K562 (cell line): ENCODE measurements around the gene RBMS1. TPM values are rescaled to one million over a fixed set of nuclear protein-coding genes. Genes with fewer than 3 reads are reported as not detected.

ENCODE experiments used
- ATAC-seq: fragments of 200-7000 bp; cut with Tn5 transposase; 3 replicates; pipeline ENCODE4 v1.9.1; 2020; ENCODE audit warnings: moderate library complexity
- BruUV-seq: library from RNA; stranded (reverse); fragments of 400-500 nt; replicated peaks from 2 replicates; lab custom pipeline; 2021; lab: Mats Ljungman, UMichigan
- CTCF ChIA-PET: fragments of 300-600 bp; formaldehyde crosslinking; extraction: SDS; loops from one replicate; lab custom pipeline; 2021; ENCODE audit warnings: low intra/inter-chr PET ratio; lab: Yijun Ruan, JAX
- POLR2A ChIA-PET: fragments of 300-600, 350-650 bp; sonication (Branson Sonifier 250); formaldehyde crosslinking; extraction: SDS; loops from one replicate; lab custom pipeline; 2021; ENCODE audit warnings: antibody characterized with exemption, inconsistent platforms; lab: Yijun Ruan, JAX
- DNase-seq, 4 experiments: peaks; one replicate each; pipeline versions ENCODE4 v3.0.0 to v3.0.0-alpha.2; 2011 to 2018; ENCODE audit warnings: low spot score in 3 of 4, mixed read lengths in 3 of 4; ENCODE audit errors: extremely low read depth in 1 of 4
- FAIRE-seq: peaks from 2 replicates; lab custom pipeline; 2011; peaks lifted over from hg19 to GRCh38; lab: Jason Lieb, UNC
- H2AFZ ChIP-seq: 2 replicates; pipeline ENCODE4 v1.6.0; 2011; ENCODE audit warnings: low read depth, low read length, control low read depth, inconsistent platforms
- H3K27ac ChIP-seq: fragments of 200-600 bp; 3 replicates; pipeline ENCODE4 v1.8.0; 2011; ENCODE audit warnings: low read depth, mild to moderate bottlenecking, control low read depth, inconsistent platforms, low read length, moderate library complexity, mixed read lengths; ENCODE audit errors: extremely low read depth
- H3K27me3 ChIP-seq, 2 experiments: fragments of 300-600 bp in 1 of 2; 2 replicates in 1 of 2; 3 replicates in 1 of 2; pipeline versions ENCODE4 v1.6.0 to v1.8.0; 2011; ENCODE audit warnings: inconsistent platforms in 2 of 2, low read length in 2 of 2, mild to moderate bottlenecking in 1 of 2, mixed read lengths in 1 of 2, moderate library complexity in 1 of 2; ENCODE audit not compliant: control insufficient read depth in 2 of 2, insufficient read depth in 2 of 2
- H3K36me3 ChIP-seq: fragments of 300-600 bp; 3 replicates; pipeline ENCODE4 v1.8.0; 2011; ENCODE audit warnings: mild to moderate bottlenecking, low read length, inconsistent platforms; ENCODE audit not compliant: control insufficient read depth, insufficient read depth
- H3K4me1 ChIP-seq, 2 experiments: fragments of 200-600 bp in 1 of 2; replicated peaks in 1 of 2; 2 replicates in 1 of 2; 3 replicates in 1 of 2; pipeline versions ENCODE4 v1.5.1 to v1.8.0; 2011; ENCODE audit warnings: inconsistent platforms in 2 of 2, low read length in 2 of 2, mild to moderate bottlenecking in 1 of 2, mixed read lengths in 1 of 2, moderate library complexity in 1 of 2; ENCODE audit not compliant: control insufficient read depth in 2 of 2, insufficient read depth in 2 of 2
- H3K4me2 ChIP-seq: 2 replicates; pipeline ENCODE4 v1.6.1; 2011; ENCODE audit warnings: low read length, control low read depth, inconsistent platforms, mixed read lengths; ENCODE audit not compliant: insufficient read depth
- H3K4me3 ChIP-seq: fragments of 200-600 bp; sonication (generic), shearing (Covaris generic); 2 replicates; pipeline ENCODE4 v1.5.1; 2016; ENCODE audit warnings: control low read depth, inconsistent platforms
- H3K79me2 ChIP-seq: fragments of 200-600 bp; 3 replicates; pipeline ENCODE4 v1.8.0; 2011; ENCODE audit warnings: low read length, inconsistent platforms; ENCODE audit not compliant: control insufficient read depth, insufficient read depth
- H3K9ac ChIP-seq, 2 experiments: 2 replicates each; pipeline versions ENCODE4 v1.6.0 to v1.6.1; 2011; ENCODE audit warnings: low read depth in 2 of 2, low read length in 2 of 2, control low read depth in 1 of 2, inconsistent platforms in 1 of 2, mild to moderate bottlenecking in 1 of 2, mixed read lengths in 1 of 2; ENCODE audit not compliant: insufficient read depth in 1 of 2
- H3K9me1 ChIP-seq: one replicate; pipeline ENCODE4 v1.6.0; 2011; ENCODE audit warnings: inconsistent platforms, mild to moderate bottlenecking, low read length, moderate library complexity; ENCODE audit not compliant: control insufficient read depth, insufficient read depth
- H3K9me3 ChIP-seq: replicated peaks from 2 replicates; pipeline ENCODE4 v1.5.1; 2011; ENCODE audit warnings: low read depth, low read length, inconsistent platforms; ENCODE audit not compliant: control insufficient read depth, insufficient read depth
- H4K20me1 ChIP-seq: replicated peaks from 2 replicates; pipeline ENCODE4 v1.6.1; 2011; ENCODE audit warnings: low read length, inconsistent platforms, mixed read lengths; ENCODE audit not compliant: control insufficient read depth, insufficient read depth
- DPF2 ChIP-seq: fragments of 450-650 bp; IDR thresholded peaks from 2 replicates; pipeline ENCODE4 v1.6.1; 2016
- EGR1 ChIP-seq: fragments of 450-650 bp; conservative IDR thresholded peaks from 2 replicates; pipeline ENCODE4 v1.6.1; 2017; ENCODE audit warnings: mild to moderate bottlenecking
- FOXP1 ChIP-seq: sonication (generic); formaldehyde crosslinking; IDR thresholded peaks from 2 replicates; pipeline ENCODE4 v1.8.0; 2022; ENCODE audit warnings: mild to moderate bottlenecking, missing genetic modification reagents
- HMG20A ChIP-seq: fragments of 450-650 bp; formaldehyde crosslinking; conservative IDR thresholded peaks from 2 replicates; pipeline ENCODE4 v1.4.0; 2020; ENCODE audit warnings: mild to moderate bottlenecking, mixed read lengths
- KDM1A ChIP-seq, 2 experiments: fragments of 450-650 bp; IDR thresholded peaks; 2 replicates each; pipeline ENCODE4 v1.6.1; 2016; ENCODE audit warnings: mild to moderate bottlenecking in 2 of 2
- SIRT6 ChIP-seq: IDR thresholded peaks from one replicate; pipeline ENCODE4 v1.6.1; 2012; ENCODE audit warnings: low read depth, mild to moderate bottlenecking, control low read depth, inconsistent platforms, low read length, moderate library complexity
- SP1 ChIP-seq: sonication (generic); formaldehyde crosslinking; IDR thresholded peaks from 2 replicates; pipeline ENCODE4 v1.8.1; 2022; ENCODE audit warnings: mild to moderate bottlenecking, missing genetic modification reagents
- SRSF7 ChIP-seq: fragments of 200-400 bp; formaldehyde crosslinking; optimal IDR thresholded peaks from 2 replicates; pipeline ENCODE3; 2017; ENCODE audit warnings: mild to moderate bottlenecking, low read depth, low read length
- ZBTB1 ChIP-seq: sonication (generic); formaldehyde crosslinking; IDR thresholded peaks from 2 replicates; pipeline ENCODE4 v1.8.1; 2023; ENCODE audit warnings: missing genetic modification reagents, low read depth, mild to moderate bottlenecking, borderline replicate concordance
- ZBTB49 ChIP-seq: sonication (generic); formaldehyde crosslinking; IDR thresholded peaks from 2 replicates; pipeline ENCODE4 v1.8.0; 2022; ENCODE audit warnings: missing genetic modification reagents, mild to moderate bottlenecking, borderline replicate concordance
- ZSCAN32 ChIP-seq: fragments of 450-650 bp; formaldehyde crosslinking; IDR thresholded peaks from 2 replicates; pipeline ENCODE4 v1.4.0; 2020; ENCODE audit warnings: mild to moderate bottlenecking, moderate library complexity
- WGBS: fragments of 100-300 bp; shearing (Covaris generic); methylation state at CpG from one replicate; pipeline ENCODE4 v1.1.6; 2016; ENCODE audit warnings: low coverage, mixed read lengths; ENCODE audit not compliant: insufficient coverage; ENCODE audit errors: missing lambda C conversion rate; 5-methylcytosine and 5-hydroxymethylcytosine counted together
- in situ Hi-C: fragments of 300-500 bp; cut with MboI; formaldehyde crosslinking; loops from 4 replicates; pipeline ENCODE4 v1.15.0; 2018; ENCODE audit warnings: inconsistent platforms, mixed read lengths
- intact Hi-C: fragments of 100-400 bp; cut with micrococcal nuclease; formaldehyde crosslinking; loops from 2 replicates; pipeline ENCODE4 v1.14.2; 2022
- polyA plus RNA-seq, 8 experiments: library from polyadenylated mRNA; depleted of rRNA in 4 of 8; stranded (reverse) in 5 of 8; unstranded in 3 of 8; fragments of >200 nt; fragmentation: Nextera tagmentation in 2 of 8; fragmentation: Illumina TruSeq in 1 of 8; extraction: Ambion mirVana in 2 of 8; extraction: Trizol in 1 of 8; gene quantifications; 2 replicates each; pipeline versions ENCODE4 v1.2.1 to v1.2.3, GENCODE V29; 2011 to 2014; ENCODE audit warnings: inconsistent platforms in 1 of 8, missing spikeins in 1 of 8
- total RNA-seq, 7 experiments: library from RNA; depleted of rRNA in 6 of 7; stranded (reverse); fragments of >200 nt in 6 of 7; fragmentation: Illumina TruSeq in 2 of 7; extraction: Trizol in 2 of 7; gene quantifications; 2 replicates each; pipeline versions ENCODE4 v1.2.1 to v1.2.3, GENCODE V29; 2011 to 2021; ENCODE audit warnings: low replicate concordance in 1 of 7
- TF ChIP-seq, protein P1 (sequence below): fragments of 250-450 bp; sonication (Bioruptor Pico); IDR thresholded peaks from 2 replicates; pipeline ENCODE4 v1.8.0; 2021; ENCODE audit warnings: borderline replicate concordance, mild to moderate bottlenecking, moderate library complexity; ENCODE audit not compliant: poor library complexity, severe bottlenecking

RBMS1 gene
- total and polyA plus RNA-seq, 9 of the 15 experiments (the other 6 are each of a cell fraction or from before 2014, with no cell fraction given) = 0.04 to 0.31 (median 0.09) TPM; not detected in 6

GRCh38 chr2:160469164-160469563 is 24.4 kb downstream of the RBMS1 start:
- intact Hi-C loops = no loop called here
- FAIRE-seq (no peak), DNase-seq (no peak), ATAC-seq (no peak)
- H3K9ac ChIP-seq = no peak overlapping the region
- under 1% methylated on average over 6 of the region's 6 CpGs for WGBS
- H3K4me2 ChIP-seq = no peak overlapping the region
- no peaks in the 10 kb centered on the region; the same call in 1 of the 2 replicates for H4K20me1 ChIP-seq
- no peaks in the 10 kb centered on the region for H3K36me3 ChIP-seq
- no peak for TF ChIP-seq FOXP1 (CRISPR knock-in tag)
- TF ChIP-seq KDM1A (IDR thresholded peaks at IDR 0.05) = no peak
- TF ChIP-seq SP1 (CRISPR knock-in tag) = no peak
- TF ChIP-seq ZSCAN32 (CRISPR knock-in tag) = no peak
- CTCF ChIA-PET = no interaction called here
- in situ Hi-C loops = no loop called here
- H3K4me1 ChIP-seq = no peaks in the 10 kb centered on the region
- H3K9me1 ChIP-seq = no peaks in the 10 kb centered on the region
- H3K27me3 ChIP-seq = no peaks in the 10 kb centered on the region
- H3K79me2 ChIP-seq = no peaks in the 10 kb centered on the region
- no peaks in the 10 kb centered on the region for H3K9me3 ChIP-seq
- H3K27ac ChIP-seq = no peak overlapping the region
- BruUV-seq = no TSS peak
- POLR2A ChIA-PET = interaction anchor here (0.7 kb wide), 1 partner anchor 361 kb away, joined by 4 read pairs; no protein-coding TSS in a partner anchor
- no peak overlapping the region for H3K4me3 ChIP-seq
- H2AFZ ChIP-seq = no peak overlapping the region

DNA sequence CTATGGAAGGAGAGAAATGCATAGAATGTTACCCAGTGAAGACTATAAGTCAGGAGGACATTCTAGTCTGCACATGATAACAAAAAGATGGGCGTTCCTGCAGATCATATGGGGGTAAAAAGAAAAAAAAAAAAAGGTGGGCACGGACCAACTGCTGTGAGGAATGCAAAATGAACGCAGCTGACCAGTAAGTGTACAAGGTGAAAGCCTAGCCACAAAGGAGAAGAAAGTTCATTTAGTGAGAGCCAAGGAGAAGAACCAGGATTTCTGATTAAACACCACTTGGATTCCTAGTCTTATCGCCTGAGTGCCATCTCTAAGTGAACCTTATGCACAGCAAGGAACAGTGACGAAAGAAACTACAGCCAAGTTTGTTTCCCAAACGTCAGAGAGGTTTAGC is 26.5 kb downstream of the RBMS1 start:
- Histone ChIP-seq H3K4me2 (no peak overlapping the region), H4K20me1 (no peaks in the 10 kb centered on the region), H3K4me1 (no peaks in the 10 kb centered on the region), H3K9me1 (no peaks in the 10 kb centered on the region), H3K4me3 (no peak overlapping the region), H3K27me3 (no peaks in the 10 kb centered on the region), H3K9ac (no peak overlapping the region), H3K27ac (no peak overlapping the region), H2AFZ (no peak overlapping the region), H3K79me2 (no peaks in the 10 kb centered on the region), H3K36me3 (no peaks in the 10 kb centered on the region), H3K9me3 (no peaks in the 10 kb centered on the region)
- no TSS peak for BruUV-seq
- ATAC-seq (no peak), FAIRE-seq (no peak), DNase-seq (no peak)
- ChIA-PET POLR2A (no interaction called here), CTCF (no interaction called here)
- WGBS = 0% methylated on average over 6 of the region's 6 CpGs
- intact Hi-C loops (no loop called here), in situ Hi-C loops (no loop called here)
- TF ChIP-seq, protein P1, sequence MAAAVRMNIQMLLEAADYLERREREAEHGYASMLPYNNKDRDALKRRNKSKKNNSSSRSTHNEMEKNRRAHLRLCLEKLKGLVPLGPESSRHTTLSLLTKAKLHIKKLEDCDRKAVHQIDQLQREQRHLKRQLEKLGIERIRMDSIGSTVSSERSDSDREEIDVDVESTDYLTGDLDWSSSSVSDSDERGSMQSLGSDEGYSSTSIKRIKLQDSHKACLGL (CRISPR knock-in tag) = no peak
- TF ChIP-seq SRSF7 (no peak), DPF2 (no peak), HMG20A (CRISPR knock-in tag) (no peak), ZBTB49 (CRISPR knock-in tag) (no peak), ZBTB1 (CRISPR knock-in tag) (no peak), EGR1 (no peak), SIRT6 (no peak)
